IPS-20b (cell line): ENCODE measurements around the gene DNASE2.
A peak's percentile ranks its signal among the peaks of the same experiment; 100 is the strongest.

Experiments
- H3K27ac ChIP-seq: one replicate; pipeline ENCODE4 v1.5.1; 2013; ENCODE audit warnings: low read length
- H3K27me3 ChIP-seq: 2 replicates; pipeline ENCODE4 v1.6.1; 2013; ENCODE audit warnings: mild to moderate bottlenecking, low read length, inconsistent platforms; ENCODE audit not compliant: insufficient read depth
- H3K36me3 ChIP-seq: 2 replicates; pipeline ENCODE4 v1.6.1; 2013; ENCODE audit warnings: low read depth, mild to moderate bottlenecking, inconsistent platforms, low read length, moderate library complexity; ENCODE audit not compliant: insufficient read depth
- H3K4me1 ChIP-seq: 2 replicates; pipeline ENCODE4 v1.6.1; 2013; ENCODE audit warnings: mild to moderate bottlenecking, control low read depth, inconsistent platforms, low read length, moderate library complexity; ENCODE audit not compliant: insufficient read depth
- H3K4me3 ChIP-seq: 2 replicates; pipeline ENCODE4 v1.5.1; 2013; ENCODE audit warnings: mild to moderate bottlenecking, low read length, inconsistent platforms
- H3K9ac ChIP-seq: 2 replicates; pipeline ENCODE4 v1.6.1; 2013; ENCODE audit warnings: low read depth, mild to moderate bottlenecking, inconsistent platforms, low read length, moderate library complexity
- H3K9me3 ChIP-seq: 2 replicates; pipeline ENCODE4 v1.6.1; 2013; ENCODE audit warnings: mild to moderate bottlenecking, low read depth, low read length, inconsistent platforms; ENCODE audit not compliant: insufficient read depth

Gene DNASE2

GRCh38 chr19:12837225-12837624 lies 44.0 kb downstream of the DNASE2 start:
- peaks cover 64% of the 10 kb centered on the region for H3K27me3 ChIP-seq
- no peaks in the 10 kb centered on the region for H3K9me3 ChIP-seq
- no peak overlapping the region for H3K27ac ChIP-seq
- peaks cover 13% of the 10 kb centered on the region for H3K4me1 ChIP-seq
- no peaks in the 10 kb centered on the region for H3K36me3 ChIP-seq
- H3K4me3 ChIP-seq = no peak overlapping the region
- H3K9ac ChIP-seq = no peak overlapping the region

GRCh38 chr19:12836529-12836863 lies 44.8 kb downstream of the DNASE2 start:
- no peak overlapping the region for H3K9ac ChIP-seq

GRCh38 chr19:12834976-12835757 lies 46.1 kb downstream of the DNASE2 start:
- Histone ChIP-seq H3K36me3 (no peaks in the 10 kb centered on the region), H3K4me1 (peaks cover 7% of the 10 kb centered on the region), H3K9ac (no peak overlapping the region; the same call in 1 of the 2 replicates), H3K27ac (no peak overlapping the region), H3K27me3 (peaks cover 85% of the 10 kb centered on the region), H3K4me3 (peak overlapping the region; percentile 65), H3K9me3 (no peaks in the 10 kb centered on the region)

More at GRCh38 chr19:12836529-12836863, 44.8 kb downstream of the DNASE2 start:
- Histone ChIP-seq H3K36me3 (no peaks in the 10 kb centered on the region), H3K27me3 (peaks cover 72% of the 10 kb centered on the region), H3K27ac (no peak overlapping the region), H3K4me1 (peaks cover 10% of the 10 kb centered on the region), H3K4me3 (peak overlapping the region; percentile 63; the same call in 1 of the 2 replicates), H3K9me3 (no peaks in the 10 kb centered on the region)

DNA sequence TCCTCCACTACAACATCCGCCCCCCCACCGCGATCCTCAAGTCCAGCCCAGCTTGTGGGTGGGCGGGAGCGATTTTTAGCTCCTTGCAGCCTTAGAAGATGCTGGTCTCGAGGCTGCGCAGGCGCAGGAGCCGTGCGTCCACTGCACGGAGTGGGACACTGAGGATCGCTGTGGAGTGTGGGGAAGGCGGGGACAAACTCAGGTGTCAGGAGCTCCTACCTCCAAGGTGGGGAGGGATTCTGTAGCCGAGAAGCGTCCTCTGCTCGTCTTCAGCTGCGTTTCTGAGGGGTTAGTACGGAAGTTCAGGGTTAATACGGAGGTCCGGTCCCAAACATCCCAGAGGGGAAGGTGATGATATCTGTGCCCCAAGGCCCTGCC lies 46.7 kb downstream of the DNASE2 start, which contains the start of gene RTBDN:
Gene RTBDN, minus strand, starts transcription at position 14 of the 378 bp plus-strand sequence. CDS start 4,600 bp downstream, outside the sequence.
- Histone ChIP-seq H3K27ac (no peak within 1 kb of the TSS), H3K36me3 (no peaks in the 10 kb centered on the region), H3K9ac (peak within 1 kb of the TSS; percentile 33; the same call in 1 of the 2 replicates), H3K27me3 (peaks cover 86% of the 10 kb centered on the region), H3K4me3 (peak within 1 kb of the TSS; percentile 65), H3K9me3 (no peaks in the 10 kb centered on the region), H3K4me1 (peaks cover 4% of the 10 kb centered on the region; the same call in 1 of the 2 replicates)

GRCh38 chr19:12833738-12834565 lies 47.3 kb downstream of the DNASE2 start:
- peak overlapping the region; percentile 65 for H3K4me3 ChIP-seq
- H3K9ac ChIP-seq = peak overlapping the region; percentile 33; the same call in 1 of the 2 replicates
- peaks cover 4% of the 10 kb centered on the region; the same call in 1 of the 2 replicates for H3K4me1 ChIP-seq
- peaks cover 85% of the 10 kb centered on the region for H3K27me3 ChIP-seq
- H3K27ac ChIP-seq = no peak overlapping the region
- H3K36me3 ChIP-seq = no peaks in the 10 kb centered on the region
- no peaks in the 10 kb centered on the region for H3K9me3 ChIP-seq

DNA sequence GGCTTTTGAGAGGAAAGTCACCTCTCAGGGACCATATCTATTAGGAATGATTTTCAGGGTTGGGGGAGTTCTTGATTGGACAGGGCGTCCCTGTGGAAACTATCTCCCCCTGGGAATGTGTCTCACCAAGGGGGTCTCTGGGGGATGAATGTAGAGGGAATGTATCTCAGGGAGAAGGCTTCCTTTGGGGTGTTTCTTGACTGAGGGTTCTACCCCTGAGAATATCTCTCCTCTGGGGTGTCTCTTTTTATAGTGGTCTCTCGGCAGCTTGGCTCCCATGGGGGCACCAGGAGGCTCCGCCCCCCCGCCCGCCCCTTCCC lies 47.9 kb downstream of the DNASE2 start:
- no peak overlapping the region for H3K27ac ChIP-seq
- peak overlapping the region; percentile 54; the same call in 1 of the 2 replicates for H3K4me3 ChIP-seq

DNA sequence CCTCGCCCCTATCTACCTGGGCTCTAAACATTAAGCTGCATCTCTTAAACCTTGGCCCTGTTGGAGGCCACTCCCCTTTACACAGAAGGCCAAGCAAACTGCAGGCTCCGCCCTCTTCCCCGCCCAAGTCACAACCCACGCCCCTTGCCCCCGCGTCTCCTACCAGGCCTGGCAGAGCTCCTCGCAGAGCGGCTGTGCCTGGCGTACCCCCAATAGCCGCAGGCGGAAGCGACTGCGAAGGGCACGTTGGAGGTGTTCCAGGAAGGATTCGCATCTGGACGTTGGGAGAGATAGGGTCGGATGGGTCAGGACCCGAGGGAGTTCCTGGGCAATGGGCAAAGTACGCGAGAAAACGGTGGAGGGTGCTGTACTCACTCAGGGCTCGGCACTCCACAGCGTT lies 52.8 kb downstream of the DNASE2 start:
- Histone ChIP-seq H3K27me3 (peaks cover 48% of the 10 kb centered on the region), H3K36me3 (no peaks in the 10 kb centered on the region), H3K27ac (no peak overlapping the region), H3K9ac (peak overlapping the region; percentile 38; the same call in 1 of the 2 replicates), H3K4me3 (peak overlapping the region; percentile 58; the same call in 1 of the 2 replicates), H3K4me1 (peaks cover 4% of the 10 kb centered on the region; the same call in 1 of the 2 replicates), H3K9me3 (no peaks in the 10 kb centered on the region)

More for the DNA sequence above, 47.9 kb downstream of the DNASE2 start:
- Histone ChIP-seq H3K27me3 (peaks cover 87% of the 10 kb centered on the region), H3K36me3 (no peaks in the 10 kb centered on the region), H3K4me1 (peaks cover 4% of the 10 kb centered on the region; the same call in 1 of the 2 replicates), H3K9me3 (no peaks in the 10 kb centered on the region), H3K9ac (no peak overlapping the region)

DNA sequence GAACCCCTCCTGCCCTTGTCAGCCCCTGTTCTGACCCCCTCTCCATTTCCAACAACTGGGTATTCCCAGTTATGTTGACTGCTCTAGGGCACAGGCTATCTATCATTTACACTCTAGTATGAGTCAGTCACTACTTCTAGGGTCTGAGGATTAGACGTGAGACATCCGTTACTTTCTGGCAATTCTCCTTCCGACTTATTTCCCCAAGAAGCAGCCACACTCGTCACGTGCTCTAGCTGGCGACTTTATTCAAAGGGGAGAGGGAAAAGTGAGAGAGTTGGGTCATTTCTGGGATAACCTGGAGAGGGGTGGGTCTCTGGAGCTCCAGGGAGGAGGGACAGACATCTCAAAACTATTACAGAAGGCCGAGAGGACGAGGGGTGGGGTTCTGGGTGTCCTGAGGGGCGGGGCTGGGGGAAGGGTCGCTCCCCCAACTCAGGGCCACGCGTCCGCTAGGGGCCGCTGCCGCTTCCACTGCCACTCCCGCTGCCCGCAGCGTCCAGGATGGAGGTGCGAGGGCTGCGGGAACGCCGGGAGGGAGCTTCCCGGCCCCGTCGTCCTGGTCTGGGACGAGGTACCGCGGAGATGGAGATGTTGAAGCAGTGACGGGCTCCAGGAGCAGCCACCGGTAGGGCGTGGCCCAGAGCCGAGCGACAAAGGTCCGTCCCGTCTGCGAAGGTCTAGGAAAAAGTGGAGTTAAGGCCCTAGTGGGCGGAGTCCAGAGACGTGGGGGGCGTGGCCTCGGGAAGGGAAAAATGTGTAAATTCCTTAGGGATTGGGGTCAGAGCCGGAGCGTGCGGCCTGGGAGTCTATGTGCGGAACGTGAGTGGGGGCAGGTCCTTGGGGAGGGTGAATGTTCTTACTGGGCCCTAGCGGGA lies 55.8 kb downstream of the DNASE2 start:
- peaks cover 19% of the 10 kb centered on the region for H3K27me3 ChIP-seq
- no peaks in the 10 kb centered on the region for H3K9me3 ChIP-seq
- H3K27ac ChIP-seq = no peak overlapping the region
- no peaks in the 10 kb centered on the region for H3K36me3 ChIP-seq
- H3K9ac ChIP-seq = no peak overlapping the region; the same call in 1 of the 2 replicates
- no peaks in the 10 kb centered on the region for H3K4me1 ChIP-seq
- peak overlapping the region; percentile 65; the same call in 1 of the 2 replicates for H3K4me3 ChIP-seq
